ENCODE data around the gene PTPN4. TPM values are rescaled to one million over a fixed set of nuclear protein-coding genes. Genes with fewer than 3 reads are reported as not detected.

PTPN4 gene
- total RNA-seq, 1 experiment from 2014 or later, result 44.5 TPM

GRCh38 chr2:119809339-119810048 is 49.8 kb downstream of the PTPN4 start:
- peak; percentile 79 for ATAC-seq
- CTCF ChIA-PET, result interaction anchor here (1.4 kb wide), 1 partner anchor 14 kb away, joined by 12 read pairs; no protein-coding TSS in a partner anchor
- intact Hi-C loops (cut with micrococcal nuclease), result loop anchor here (5.0 kb wide), 1 partner anchor 47 kb away; no protein-coding TSS in a partner anchor

GRCh38 chr2:119810049-119810630 is 50.4 kb downstream of the PTPN4 start:
- Histone ChIP-seq H3K4me3 (ENCODE audit: low read length) (no peak overlapping the region), H3K36me3 (ENCODE audit: low read depth, low read length) (peaks cover 5% of the 10 kb centered on the region; the same call in 1 of the 2 replicates), H2AFZ (ENCODE audit: low read length) (no peak overlapping the region), H3K27me3 (ENCODE audit: low read length) (no peaks in the 10 kb centered on the region), H3K9ac (ENCODE audit: low read length) (0 out of 2 replicates have a peak overlapping the region, but pooled peaks have one; percentile 5), H3K4me2 (ENCODE audit: low read length) (peak overlapping the region; percentile 61), H3K4me1 (ENCODE audit: insufficient read depth, low read length) (peaks cover 25% of the 10 kb centered on the region), H3K9me3 (ENCODE audit: low read length) (no peaks in the 10 kb centered on the region), H3K79me2 (ENCODE audit: low read length) (peaks cover 29% of the 10 kb centered on the region), H4K20me1 (ENCODE audit: low read length) (0 out of 2 replicates have a peak, but pooled peaks cover 7% of the 10 kb centered on the region), H3K9me2 (replicated peaks; ENCODE audit: low read length) (no peaks in the 10 kb centered on the region), H3K27ac (ENCODE audit: low read length) (peak overlapping the region; percentile 71), H3F3A (ENCODE audit: low read length, unreplicated experiment) (peaks cover 11% of the 10 kb centered on the region)
- ATAC-seq, result peak; percentile 67
- TF ChIP-seq CTCF (conservative IDR thresholded peaks at IDR 0.05; ENCODE audit: low read depth, low read length) (no peak), EZH2phosphoT487 (IDR thresholded peaks at IDR 0.05; ENCODE audit: borderline replicate concordance, low read length) (no peak), EZH2 (IDR thresholded peaks at IDR 0.05; ENCODE audit: low read length, unreplicated experiment) (no peak)
- BruUV-seq (replicated peaks), result no TSS peak
- ChIA-PET POLR2A (ENCODE audit: unreplicated experiment) (interaction anchor here (0.7 kb wide), 1 partner anchor 835 kb away, joined by 10 read pairs; no protein-coding TSS in a partner anchor), CTCF (interaction anchor here (1.4 kb wide), 1 partner anchor 13 kb away, joined by 12 read pairs; no protein-coding TSS in a partner anchor)
- DNase-seq, result peak; percentile 40
- intact Hi-C loops (cut with micrococcal nuclease), result no loop called here

More at GRCh38 chr2:119809339-119810048, 49.8 kb downstream of the PTPN4 start:
- Histone ChIP-seq H3K4me2 (ENCODE audit: low read length) (peak overlapping the region; percentile 61), H3K4me3 (ENCODE audit: low read length) (peak overlapping the region; percentile 40; the same call in 1 of the 2 replicates), H4K20me1 (ENCODE audit: low read length) (0 out of 2 replicates have a peak, but pooled peaks cover 7% of the 10 kb centered on the region), H3K4me1 (ENCODE audit: insufficient read depth, low read length) (peaks cover 25% of the 10 kb centered on the region), H3K27me3 (ENCODE audit: low read length) (no peaks in the 10 kb centered on the region), H3K27ac (ENCODE audit: low read length) (peak overlapping the region; percentile 71), H3K36me3 (ENCODE audit: low read depth, low read length) (peaks cover 5% of the 10 kb centered on the region; the same call in 1 of the 2 replicates), H2AFZ (ENCODE audit: low read length) (no peak overlapping the region), H3K9ac (ENCODE audit: low read length) (0 out of 2 replicates have a peak overlapping the region, but pooled peaks have one; percentile 24), H3K9me2 (replicated peaks; ENCODE audit: low read length) (no peaks in the 10 kb centered on the region), H3K79me2 (ENCODE audit: low read length) (peaks cover 31% of the 10 kb centered on the region), H3K9me3 (ENCODE audit: low read length) (no peaks in the 10 kb centered on the region), H3F3A (ENCODE audit: low read length, unreplicated experiment) (peaks cover 11% of the 10 kb centered on the region)
- BruUV-seq (replicated peaks), result no TSS peak
- TF ChIP-seq EZH2 (IDR thresholded peaks at IDR 0.05; ENCODE audit: low read length, unreplicated experiment) (no peak), CTCF (conservative IDR thresholded peaks at IDR 0.05; ENCODE audit: low read depth, low read length) (no peak), EZH2phosphoT487 (IDR thresholded peaks at IDR 0.05; ENCODE audit: borderline replicate concordance, low read length) (no peak)
- DNase-seq, result peak; percentile 73
- POLR2A ChIA-PET (ENCODE audit: unreplicated experiment), result interaction anchor here (0.6 to 0.7 kb wide), 2 partner anchors 835 to 1707 kb away, joined by 4 to 10 read pairs; no protein-coding TSS in a partner anchor
